Measurements from ENCODE around the gene SULT1E1. TPM values are rescaled to one million over a fixed set of nuclear protein-coding genes. Genes with fewer than 3 reads are reported as not detected.

SULT1E1 gene
- total and polyA plus RNA-seq, 2 experiments from 2014 or later: not detected

DNA sequence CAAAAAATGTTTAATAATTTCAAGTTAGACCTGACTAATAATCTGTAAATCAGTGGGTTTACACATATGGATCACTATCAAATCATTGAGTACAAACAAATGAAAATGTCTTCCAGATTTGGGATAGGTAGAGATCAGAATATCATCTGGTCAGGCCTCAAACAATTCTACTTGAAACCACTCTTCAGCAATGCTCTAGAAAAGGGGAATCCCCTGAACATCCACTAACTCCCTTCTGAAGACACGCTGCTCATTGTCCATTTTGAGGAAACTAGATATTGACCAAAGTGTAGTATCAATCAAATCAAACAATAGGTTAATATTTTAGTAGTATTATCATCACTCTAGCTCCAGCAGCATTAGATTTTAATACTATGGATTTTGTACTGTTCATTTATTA lies 46.3 kb downstream of the SULT1E1 start:
- DNase-seq (ENCODE audit: low spot score): no peak
- H3K4me3 ChIP-seq: no peak overlapping the region
- H3K9me2 ChIP-seq (ENCODE audit: insufficient read depth): no peaks in the 10 kb centered on the region
- H3K4me1 ChIP-seq (ENCODE audit: insufficient read depth): peaks cover 5% of the 10 kb centered on the region; the same call in 1 of the 2 replicates
- Mint-ChIP-seq H3K27ac (no peak overlapping the region), H3K4me3 (no peak overlapping the region), H3K36me3 (ENCODE audit: low read depth) (no peaks in the 10 kb centered on the region; the same call in 2 of the 3 replicates), H3K27me3 (ENCODE audit: insufficient read depth, low read depth, poor library complexity) (no peaks in the 10 kb centered on the region), H3K4me1 (peaks cover 3% of the 10 kb centered on the region), H3K9me3 (no peaks in the 10 kb centered on the region; the same call in 2 of the 3 replicates)
- H3K27ac ChIP-seq (ENCODE audit: low read depth): no peak overlapping the region
- H2AFZ ChIP-seq: no peak overlapping the region
- H3K36me3 ChIP-seq (ENCODE audit: insufficient read depth): no peaks in the 10 kb centered on the region
- ATAC-seq: no peak
- H3K27me3 ChIP-seq (ENCODE audit: insufficient read depth): no peaks in the 10 kb centered on the region
- no peaks in the 10 kb centered on the region for H3F3A ChIP-seq (replicated peaks; ENCODE audit: low read depth)
- TF ChIP-seq ZNF331 (CRISPR knock-in tag; IDR thresholded peaks at IDR 0.05; ENCODE audit: low read depth): no peak
- TF ChIP-seq, protein P1, sequence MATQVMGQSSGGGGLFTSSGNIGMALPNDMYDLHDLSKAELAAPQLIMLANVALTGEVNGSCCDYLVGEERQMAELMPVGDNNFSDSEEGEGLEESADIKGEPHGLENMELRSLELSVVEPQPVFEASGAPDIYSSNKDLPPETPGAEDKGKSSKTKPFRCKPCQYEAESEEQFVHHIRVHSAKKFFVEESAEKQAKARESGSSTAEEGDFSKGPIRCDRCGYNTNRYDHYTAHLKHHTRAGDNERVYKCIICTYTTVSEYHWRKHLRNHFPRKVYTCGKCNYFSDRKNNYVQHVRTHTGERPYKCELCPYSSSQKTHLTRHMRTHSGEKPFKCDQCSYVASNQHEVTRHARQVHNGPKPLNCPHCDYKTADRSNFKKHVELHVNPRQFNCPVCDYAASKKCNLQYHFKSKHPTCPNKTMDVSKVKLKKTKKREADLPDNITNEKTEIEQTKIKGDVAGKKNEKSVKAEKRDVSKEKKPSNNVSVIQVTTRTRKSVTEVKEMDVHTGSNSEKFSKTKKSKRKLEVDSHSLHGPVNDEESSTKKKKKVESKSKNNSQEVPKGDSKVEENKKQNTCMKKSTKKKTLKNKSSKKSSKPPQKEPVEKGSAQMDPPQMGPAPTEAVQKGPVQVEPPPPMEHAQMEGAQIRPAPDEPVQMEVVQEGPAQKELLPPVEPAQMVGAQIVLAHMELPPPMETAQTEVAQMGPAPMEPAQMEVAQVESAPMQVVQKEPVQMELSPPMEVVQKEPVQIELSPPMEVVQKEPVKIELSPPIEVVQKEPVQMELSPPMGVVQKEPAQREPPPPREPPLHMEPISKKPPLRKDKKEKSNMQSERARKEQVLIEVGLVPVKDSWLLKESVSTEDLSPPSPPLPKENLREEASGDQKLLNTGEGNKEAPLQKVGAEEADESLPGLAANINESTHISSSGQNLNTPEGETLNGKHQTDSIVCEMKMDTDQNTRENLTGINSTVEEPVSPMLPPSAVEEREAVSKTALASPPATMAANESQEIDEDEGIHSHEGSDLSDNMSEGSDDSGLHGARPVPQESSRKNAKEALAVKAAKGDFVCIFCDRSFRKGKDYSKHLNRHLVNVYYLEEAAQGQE (IDR thresholded peaks at IDR 0.05; ENCODE audit: unreplicated experiment): no peak
- TF ChIP-seq, protein P2, sequence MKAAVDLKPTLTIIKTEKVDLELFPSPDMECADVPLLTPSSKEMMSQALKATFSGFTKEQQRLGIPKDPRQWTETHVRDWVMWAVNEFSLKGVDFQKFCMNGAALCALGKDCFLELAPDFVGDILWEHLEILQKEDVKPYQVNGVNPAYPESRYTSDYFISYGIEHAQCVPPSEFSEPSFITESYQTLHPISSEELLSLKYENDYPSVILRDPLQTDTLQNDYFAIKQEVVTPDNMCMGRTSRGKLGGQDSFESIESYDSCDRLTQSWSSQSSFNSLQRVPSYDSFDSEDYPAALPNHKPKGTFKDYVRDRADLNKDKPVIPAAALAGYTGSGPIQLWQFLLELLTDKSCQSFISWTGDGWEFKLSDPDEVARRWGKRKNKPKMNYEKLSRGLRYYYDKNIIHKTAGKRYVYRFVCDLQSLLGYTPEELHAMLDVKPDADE (IDR thresholded peaks at IDR 0.05): no peak
- TF ChIP-seq POLR2AphosphoS5 (IDR thresholded peaks at IDR 0.05; ENCODE audit: low read depth): no peak
- TF ChIP-seq STAT1 (IDR thresholded peaks at IDR 0.05; ENCODE audit: unreplicated experiment): no peak
- TF ChIP-seq CTCF (conservative IDR thresholded peaks at IDR 0.05; ENCODE audit: low read depth in 2 of 2): no peak
- no peak for TF ChIP-seq NANOG (IDR thresholded peaks at IDR 0.05; ENCODE audit: borderline replicate concordance)
- no peak for TF ChIP-seq CREB1 (CRISPR knock-in tag; IDR thresholded peaks at IDR 0.05; ENCODE audit: low read depth)
- no peak for TF ChIP-seq ZNF462 (CRISPR knock-in tag; IDR thresholded peaks at IDR 0.05)
- no peak for TF ChIP-seq EZH2phosphoT487 (IDR thresholded peaks at IDR 0.05; ENCODE audit: unreplicated experiment)
- no peak for TF ChIP-seq JUNB (IDR thresholded peaks at IDR 0.05; ENCODE audit: unreplicated experiment)
- no peak for TF ChIP-seq EZH2 (IDR thresholded peaks at IDR 0.05; ENCODE audit: low read depth, unreplicated experiment)
- no peak for TF ChIP-seq ZNF114 (CRISPR knock-in tag; IDR thresholded peaks at IDR 0.05)
- H3K4me2 ChIP-seq: no peak overlapping the region
- no peaks in the 10 kb centered on the region for H4K20me1 ChIP-seq (replicated peaks; ENCODE audit: insufficient read depth)
- H3K79me2 ChIP-seq (replicated peaks; ENCODE audit: insufficient read depth): no peaks in the 10 kb centered on the region

Data from GM23338 (cell line).